Measurements from ENCODE around the gene NFASC. TPM values are rescaled to one million over a fixed set of nuclear protein-coding genes. Genes with fewer than 3 reads are reported as not detected.

Gene NFASC
- polyA plus RNA-seq, 3 donors, result 16.6 to 32.2 (median 24.9) TPM

DNA sequence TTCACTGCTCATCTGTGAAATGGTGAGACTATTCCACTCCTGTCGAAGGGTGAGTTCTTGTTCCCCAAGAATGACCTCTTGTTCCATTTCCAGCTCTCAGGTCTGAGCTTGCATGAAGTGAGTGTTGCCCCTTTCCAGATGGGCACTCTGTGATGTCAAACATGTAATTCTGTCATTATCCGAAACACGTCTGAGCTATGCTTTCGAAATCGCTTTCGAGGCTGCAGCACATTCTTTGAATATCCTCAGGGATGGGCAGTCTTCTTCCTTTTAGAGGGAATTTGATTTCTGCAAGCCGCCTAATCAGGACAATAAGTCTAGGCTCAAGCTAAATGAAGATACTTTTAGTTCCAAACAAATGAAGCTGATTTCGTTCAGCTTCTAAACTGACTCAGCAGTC, 15.1 kb downstream of the NFASC start:
- DNase-seq, result no peak

DNA sequence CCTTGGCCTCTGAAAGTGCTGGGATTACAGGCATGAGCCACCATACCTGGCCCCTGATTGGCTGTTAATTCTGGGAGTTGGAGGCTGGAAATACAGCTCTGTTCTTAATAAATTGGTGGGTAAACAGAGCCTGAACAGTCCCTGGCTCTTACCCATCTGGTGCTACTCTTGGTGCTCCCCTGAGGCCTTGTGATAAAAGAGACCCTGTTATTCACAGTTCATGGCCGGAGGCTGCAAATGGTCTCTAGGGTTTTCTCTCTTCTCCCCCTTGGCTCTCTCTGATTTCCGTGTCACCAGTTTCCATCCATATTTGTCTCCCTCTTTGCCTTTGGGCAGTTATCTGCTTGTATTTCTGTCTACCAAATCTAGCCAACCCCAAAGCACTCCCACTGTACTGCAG, 17.2 kb downstream of the NFASC start:
- DNase-seq, result no peak

DNA sequence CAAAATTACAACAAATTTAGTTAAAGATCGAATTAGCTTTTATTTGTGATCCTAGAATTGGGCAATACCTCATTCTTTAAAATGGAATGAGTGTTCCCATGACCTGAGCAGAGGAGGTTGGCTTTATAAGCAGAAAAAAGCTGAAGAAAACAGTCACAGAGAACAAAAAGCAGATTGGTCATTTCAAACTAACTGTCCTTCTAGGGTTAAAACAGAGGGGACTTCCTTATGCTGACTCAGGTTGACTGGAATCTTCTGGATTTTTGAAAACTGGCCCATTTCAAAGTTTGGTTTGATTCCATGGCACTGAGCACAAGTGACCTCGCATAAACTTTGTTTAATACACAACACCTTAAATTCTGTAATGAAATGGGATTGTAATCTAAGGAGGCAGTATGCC, 17.6 kb downstream of the NFASC start:
- no peak for DNase-seq

DNA sequence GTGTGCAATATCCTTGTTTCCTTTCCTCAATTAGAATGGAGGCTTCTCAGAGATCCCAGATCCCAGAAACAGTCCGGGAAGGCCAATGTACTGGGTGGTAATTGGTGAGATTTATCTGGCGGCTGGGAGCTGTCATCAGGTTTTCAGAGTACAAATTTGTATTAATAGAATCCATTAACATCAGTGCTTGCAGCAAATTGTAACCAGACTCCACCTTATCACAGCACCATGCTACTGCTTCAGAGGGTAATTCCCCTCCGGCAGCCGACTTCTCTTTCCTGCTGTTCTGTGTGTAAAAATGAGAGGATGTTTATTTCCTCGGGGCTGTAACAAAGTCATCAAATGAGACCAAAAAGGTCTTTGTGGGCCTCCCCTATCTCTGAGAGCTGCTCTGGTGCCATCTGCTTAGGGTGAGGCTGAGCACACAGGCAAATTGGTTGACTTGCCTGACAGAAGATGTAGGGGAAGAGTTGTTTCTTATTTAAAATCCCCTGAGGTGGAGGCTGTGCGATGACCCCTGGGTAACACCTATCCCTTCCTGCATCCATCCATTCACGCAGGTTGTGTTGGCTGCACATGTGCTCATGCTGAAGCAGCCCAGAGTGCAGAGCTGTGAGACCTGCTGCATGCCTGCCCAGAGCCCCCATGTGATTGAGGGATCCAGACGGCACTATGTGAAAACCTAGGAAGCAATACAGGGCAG, 19.2 kb downstream of the NFASC start:
- no peak for DNase-seq

DNA sequence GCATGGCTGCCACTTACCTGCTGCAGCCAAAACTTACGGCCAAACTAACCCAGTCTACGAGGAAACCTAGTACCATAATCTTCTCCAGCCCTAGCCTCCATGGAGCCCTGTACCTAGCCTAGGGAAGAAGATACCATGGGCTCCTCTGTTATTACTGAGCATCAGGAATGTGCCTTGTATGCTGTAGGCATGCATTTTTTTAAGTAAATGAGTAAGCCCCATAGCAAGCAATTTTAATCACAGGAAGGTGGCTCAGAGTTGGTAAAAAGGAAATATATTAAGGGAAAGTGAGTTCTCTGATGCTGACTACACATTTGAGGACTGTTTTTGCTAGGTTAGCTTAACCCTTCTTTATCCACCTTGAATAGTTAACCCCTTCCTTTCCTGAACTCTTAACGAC, 21.2 kb downstream of the NFASC start:
- no peak for DNase-seq

DNA sequence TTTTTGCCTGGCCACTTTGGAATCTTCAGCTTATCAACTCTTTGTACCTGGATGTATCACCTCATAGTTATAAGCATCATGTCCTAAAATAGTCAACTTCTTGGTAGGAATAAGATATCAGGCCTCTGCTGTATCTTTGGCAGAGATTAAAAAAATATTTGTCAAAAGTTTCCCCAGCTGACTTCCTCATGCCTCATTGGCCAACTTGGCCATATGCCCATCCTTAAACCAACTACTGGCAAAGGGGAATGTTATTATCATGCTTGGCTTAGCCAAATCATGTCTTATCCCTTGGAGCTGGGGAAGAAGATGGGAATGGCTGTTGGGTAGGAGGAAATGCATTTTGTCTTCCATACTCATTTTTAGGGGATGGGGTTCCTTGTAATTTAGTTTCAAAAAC, 23.4 kb downstream of the NFASC start:
- DNase-seq, result no peak

DNA sequence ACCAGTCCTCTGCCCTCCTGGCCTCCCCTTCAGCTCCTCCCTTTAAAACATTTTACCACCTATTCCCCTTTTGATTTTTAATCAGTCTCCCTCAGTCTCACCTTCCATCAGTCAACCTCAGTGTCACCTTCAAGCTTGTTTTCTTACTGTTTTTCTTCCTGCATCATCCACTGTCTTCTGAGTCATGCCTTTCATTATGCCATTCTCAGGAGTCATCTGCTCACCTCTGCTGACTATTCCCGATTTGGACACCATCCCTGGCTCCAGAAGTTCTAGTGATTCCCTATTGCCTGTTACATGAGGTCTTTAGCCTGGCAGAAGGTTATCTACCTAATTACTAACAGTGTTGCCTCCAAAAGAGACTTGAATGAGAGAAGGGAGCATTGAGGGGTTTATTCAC, 23.9 kb downstream of the NFASC start:
- DNase-seq, result no peak

DNA sequence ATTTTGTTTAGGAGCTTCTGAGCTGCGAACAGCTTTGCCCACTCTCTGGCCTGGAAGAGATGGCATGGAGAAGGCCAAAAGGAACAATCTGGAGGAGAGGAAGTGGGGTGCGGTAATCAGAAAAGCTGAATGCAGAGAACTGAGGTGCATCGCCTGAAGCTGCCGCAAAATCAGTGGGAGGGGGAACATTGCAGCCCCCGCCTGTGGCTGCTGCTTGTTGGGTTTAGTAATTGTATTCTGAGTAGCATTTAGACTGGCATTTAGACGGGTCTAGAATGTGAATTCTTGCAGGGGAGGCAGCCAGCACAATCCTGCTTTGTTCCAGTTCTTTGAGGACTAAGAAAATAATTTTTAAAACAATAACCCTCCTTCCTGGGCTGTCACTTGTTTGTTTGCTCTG, 25.4 kb downstream of the NFASC start:
- DNase-seq, result no peak

DNA sequence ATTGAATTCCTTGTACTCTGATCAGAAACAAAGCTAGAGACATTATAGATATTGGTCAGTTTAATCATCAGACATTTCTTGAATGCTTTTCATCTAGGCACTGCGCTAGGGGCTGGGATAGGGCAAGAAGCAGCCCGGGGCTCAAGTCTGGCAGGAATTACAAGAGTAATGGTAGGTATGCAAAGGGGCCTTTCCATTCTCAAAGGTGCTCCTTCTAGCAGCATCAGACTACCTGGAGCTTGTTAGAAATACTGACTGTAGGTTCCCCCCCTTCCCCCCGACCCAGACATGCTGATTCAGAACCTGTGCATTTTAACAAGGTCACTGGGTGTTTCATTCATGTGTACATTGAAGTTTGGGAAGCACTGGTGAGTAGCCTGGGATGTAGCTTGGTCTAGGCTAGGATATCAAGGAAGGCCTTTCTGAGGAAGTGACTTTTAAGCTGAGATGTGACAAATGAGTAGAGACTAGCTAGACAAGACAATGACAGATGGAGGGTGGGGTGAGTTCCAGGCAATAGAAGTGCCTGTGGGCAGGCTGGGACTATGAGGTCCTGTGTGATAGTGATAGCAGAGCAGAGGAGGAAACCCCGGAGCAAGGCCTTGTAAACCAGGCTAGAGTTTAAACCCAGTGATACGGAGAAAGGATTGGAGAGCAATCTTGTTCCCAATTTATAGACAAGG, 26.3 kb downstream of the NFASC start:
- DNase-seq, result no peak

DNA sequence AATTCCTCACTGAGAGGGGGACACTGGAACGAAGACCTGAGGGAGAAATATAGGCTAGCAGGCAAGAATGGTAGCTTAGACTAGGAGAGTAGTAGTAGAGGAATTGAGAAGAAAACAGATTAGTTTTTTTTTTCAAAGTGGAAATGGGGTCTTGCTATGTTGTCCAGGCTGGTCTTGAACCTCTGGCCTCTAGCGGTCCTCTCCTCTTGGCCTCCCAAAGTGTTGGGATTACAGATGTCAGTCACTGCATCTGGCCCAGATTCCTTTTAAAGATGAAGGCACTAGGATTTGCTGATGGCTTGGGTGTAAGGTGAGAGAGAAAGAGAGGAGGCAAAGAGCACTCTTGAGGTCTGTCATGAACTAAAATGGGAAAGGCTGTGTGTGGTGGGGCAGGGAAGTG, 30.1 kb downstream of the NFASC start:
- DNase-seq, result no peak

DNA sequence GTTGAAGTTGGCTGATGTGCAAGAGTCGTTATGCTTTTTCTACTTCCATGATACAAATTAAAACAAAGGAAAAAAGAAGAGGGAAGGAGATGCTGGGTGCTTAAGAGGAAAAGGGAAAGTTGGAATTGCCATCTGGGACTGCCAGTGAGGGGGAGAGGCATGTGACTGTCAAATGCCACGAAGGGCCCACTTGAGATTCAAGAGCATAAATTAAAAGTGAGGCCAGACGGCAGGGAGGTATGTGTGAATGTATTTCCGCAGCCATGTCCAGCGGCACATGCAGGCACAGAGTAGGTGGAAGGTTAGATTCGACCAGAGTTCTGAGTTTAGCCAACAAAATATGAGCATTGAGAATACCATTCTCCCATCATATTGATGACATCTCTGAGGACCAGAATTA, 32.0 kb downstream of the NFASC start:
- DNase-seq, result no peak

DNA sequence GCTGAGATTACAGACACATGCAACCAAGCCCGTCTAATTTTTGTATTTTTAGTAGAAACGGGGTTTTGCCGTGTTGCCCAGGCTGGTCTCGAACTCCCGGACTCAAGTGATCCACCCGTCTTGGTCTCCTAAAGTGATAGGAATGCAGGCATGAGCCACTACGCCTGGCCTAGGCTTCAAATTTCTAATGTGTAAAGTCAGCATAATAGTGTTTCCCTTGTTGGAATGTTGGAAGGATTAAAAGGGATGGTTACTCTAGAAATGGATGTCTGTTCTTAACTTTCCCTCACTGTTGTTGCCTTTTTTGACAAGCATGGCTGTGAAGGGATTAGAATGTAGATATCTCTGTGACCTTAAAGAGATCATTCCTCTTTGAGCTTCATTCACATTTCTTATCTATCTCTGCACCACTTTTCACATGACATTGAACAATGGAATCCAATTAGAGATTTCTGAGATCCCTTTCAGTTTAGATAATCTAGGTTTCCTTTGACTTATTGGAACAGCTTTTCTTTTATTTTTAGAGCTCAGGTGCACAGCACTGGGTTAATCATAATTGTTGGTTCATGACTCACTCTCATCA, 33.7 kb downstream of the NFASC start:
- no peak for DNase-seq

DNA sequence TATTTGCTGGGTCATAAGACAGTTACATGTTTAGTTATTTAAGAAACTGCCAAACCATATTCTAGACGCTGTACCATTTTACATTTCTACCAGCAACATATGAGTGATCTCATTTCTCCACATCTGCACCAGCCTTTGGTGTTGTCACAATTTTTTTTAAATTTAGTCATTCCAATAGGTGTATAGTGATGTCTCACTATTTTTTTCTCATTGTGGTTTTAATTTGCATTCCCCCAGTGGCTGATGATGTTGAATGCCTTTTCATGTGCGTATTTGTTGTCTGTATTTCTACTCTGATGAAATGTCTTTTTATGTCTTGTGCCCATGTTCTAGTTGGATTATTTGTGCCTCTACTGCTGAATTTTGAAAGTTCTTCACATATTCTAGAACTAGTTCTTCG, 38.4 kb downstream of the NFASC start:
- DNase-seq, result no peak

DNA sequence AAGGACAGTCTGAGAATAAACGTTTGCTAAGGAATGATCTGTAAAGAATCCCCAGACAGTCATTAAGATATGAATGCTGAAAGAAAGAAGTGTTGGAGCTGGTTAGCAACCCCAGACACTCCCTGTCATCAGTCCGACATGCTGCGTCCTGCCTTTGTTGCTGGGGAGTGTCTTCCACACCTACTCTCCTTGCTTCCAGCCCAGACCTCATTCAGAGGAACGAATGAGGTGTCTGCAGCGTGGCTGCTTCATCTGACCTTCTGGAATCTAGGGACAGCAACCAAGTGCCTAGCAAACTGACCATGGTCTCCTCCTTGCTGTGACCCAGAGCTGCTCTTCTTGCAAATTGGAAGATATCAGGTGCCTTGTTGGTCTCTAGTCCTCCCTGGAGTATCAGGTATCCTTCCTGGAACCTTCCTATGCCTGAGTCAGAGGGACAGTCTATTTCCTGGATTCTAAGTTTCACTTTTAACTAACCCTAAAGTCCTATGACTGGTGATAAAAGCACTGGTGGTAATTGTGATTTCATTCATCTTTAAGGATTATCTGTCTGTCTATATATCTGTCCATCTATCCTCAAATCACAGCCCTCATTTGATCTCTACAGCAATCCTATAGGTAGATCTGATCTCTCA, 45.3 kb downstream of the NFASC start:
- DNase-seq, result no peak

DNA sequence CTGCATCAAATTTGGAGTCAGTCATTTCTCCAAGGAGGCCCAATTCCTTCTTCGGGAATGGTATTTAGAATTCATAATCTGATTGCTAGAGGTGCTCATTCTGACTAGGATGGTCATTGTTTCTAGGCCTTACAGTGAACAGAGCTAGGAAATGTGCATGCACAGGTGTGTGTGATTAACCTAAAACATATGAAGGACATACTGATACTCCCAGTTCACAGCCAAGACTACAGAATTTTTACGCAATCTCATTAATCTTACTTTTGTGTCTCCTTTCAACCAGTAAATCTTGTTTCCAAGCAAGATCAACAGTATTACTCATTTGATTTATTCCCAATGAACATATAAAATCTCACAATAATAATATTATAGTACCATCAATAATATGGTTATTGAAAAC, 47.1 kb downstream of the NFASC start:
- DNase-seq, result no peak

DNA sequence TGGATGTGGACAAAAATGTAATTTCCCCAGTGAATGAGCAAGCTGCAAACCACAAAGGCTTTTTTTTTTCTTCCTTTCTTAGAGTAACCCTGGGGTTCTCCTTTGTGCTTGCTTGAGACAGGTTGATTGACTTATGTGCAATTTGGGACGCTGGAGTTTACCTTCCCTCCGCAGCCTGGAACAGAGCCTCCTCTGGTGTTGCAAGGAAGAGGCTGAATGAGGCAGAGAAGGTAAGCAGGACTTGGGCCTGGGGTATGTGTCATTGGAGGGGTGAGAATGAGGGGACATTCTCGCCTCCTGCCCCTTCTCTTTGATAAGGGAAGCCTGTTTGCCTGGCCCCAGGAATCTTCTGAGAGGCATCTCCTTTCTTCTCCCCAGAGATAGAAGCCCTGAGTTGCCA, 49.8 kb downstream of the NFASC start:
- no peak for DNase-seq

DNA sequence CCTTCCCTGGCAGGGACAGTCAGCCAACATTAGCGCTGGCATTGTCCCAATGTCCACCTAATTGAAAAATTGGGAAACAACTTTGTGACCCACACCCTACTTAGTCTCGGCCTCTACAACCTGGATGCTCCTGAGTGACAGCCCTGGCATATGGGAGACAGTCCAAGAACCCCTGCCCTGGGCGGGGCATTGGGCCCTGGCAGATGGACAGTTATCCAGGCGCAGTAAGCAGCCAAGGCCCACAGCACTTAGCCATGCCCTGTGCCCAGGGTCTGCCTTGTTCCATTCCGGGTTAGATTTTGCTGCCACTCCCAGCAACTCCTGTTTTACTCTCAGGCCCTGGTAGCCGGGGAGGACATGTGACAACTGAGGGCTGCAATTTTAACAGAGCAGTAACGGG, 50.3 kb downstream of the NFASC start:
- DNase-seq, result no peak

DNA sequence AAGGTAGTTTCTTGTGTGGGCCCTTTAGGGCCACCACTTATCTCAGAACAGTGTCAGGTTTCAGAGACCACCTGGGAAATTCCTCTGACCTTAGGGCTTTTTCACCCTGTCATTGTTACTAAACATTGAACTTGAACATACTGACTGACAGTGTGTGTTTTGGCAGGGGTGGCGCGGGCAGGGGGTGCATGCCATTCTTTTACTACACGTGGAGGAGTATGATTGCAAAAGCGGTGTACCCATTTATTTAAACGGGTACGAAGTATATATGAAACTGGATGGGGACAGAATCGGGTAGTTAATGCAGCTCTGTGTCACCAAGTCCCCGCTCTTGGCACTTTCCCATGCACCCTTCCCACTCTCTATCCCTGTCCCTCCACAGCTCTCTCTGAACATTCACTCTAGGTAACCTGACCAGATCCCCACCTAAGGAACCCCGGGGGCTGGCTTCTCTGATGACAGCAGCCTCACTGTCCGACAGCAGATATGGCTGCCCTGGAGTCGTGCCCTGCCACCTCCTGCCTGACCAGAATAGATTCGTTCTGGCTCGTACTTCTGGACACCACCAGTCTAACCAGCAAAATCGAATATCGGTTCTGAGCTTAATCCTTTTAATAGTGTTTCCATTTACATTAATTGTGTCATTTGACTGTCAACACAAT, 51.3 kb downstream of the NFASC start:
- no peak for DNase-seq

DNA sequence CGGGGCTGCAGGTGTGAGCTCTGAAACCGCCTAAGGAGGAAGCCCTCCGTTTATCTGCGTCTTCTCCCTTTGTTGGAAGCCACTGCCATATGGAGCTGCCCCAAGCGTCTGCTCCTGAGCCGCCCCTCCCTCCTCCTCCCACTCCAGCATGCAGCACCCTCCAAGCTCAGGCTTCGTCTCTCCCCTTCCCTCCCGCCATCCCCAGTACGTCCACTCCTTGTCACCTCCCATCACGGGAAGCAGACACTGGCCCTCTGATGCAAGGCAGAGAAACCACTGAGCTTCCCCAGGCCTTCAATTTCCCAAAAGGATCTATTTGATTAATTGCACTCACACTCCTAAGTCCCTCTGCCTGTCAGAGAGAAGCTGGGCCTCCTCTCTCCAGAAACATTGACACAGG, 52.5 kb downstream of the NFASC start:
- no peak for DNase-seq

DNA sequence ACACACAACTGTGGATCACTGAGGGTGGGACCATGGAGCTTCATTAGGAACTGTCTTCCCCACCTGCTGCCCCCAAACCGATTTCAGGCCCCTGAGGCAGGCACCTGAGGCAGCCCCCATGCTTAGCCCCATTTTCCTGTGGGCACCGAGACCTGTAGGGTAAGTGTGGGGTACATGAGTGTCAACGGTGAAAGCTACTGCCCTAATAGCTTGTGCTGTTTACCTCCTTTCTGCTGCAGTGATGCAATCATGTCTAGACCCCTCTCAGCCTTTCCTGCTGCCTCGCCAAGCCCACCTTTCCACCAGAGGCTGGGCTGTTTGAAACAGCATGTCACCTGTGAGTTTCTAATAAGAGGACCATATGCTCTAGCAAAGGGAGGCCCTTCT, 53.0 kb downstream of the NFASC start:
- no peak for DNase-seq

DNA sequence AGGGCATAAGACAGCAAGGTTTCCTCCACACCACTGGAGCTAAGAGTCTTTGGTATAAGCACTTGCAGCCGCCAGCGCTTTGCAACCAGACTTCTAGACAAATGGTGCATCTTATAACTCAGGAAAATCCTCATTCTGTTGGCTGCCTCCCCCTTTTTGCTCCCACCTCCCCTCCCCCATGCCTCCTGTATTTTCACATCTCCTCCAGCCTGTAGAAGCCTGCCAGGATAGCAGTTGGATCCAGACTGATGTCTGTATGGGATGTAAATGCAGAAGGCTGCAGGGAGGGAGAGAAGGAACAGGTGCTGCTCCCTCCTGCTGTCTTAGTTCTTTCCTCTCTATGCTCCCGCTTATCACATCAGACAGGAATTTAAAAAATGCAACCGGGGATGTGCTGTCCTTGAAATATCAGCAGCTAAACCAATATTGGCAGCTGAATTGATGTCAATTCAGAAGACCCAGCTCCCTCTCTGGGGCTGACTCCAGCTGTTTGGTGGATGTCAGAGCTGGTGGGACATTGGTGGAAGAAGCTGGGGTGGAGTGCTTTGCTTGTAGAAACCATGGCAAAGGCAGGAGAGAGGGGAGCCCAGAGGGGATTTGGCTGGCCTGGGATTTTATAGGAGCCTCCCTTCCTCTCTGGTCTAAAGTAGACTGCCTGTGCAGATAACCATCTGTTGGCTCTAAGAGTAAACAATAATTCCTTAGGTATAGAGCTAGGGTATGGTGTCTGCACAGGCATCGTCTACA, 53.5 kb downstream of the NFASC start:
- DNase-seq, result no peak

DNA sequence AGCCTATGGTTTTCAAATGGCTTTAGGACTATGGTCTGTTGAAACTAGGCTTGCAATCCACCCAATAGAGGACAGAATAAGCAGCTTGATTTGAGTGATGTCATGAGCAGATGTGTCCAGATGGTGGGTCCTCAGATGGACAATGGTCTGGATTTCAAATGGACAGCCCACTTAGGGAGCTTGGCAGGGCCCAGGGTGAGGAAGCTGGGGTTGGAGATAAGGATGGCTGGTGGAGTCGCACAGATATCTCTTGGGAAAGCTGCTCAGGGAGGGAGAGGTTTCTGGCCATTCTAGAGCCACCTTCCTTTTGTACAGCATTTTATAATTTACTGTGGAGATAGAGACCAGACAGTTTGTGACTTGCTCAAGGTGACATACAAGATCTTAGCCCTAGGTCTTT, 55.0 kb downstream of the NFASC start:
- DNase-seq, result no peak
